HG02852 (cell line): Measurements from ENCODE around the gene IKZF4.
A peak's percentile ranks its signal among the peaks of the same experiment; 100 is the strongest.
"Not testable (repeated sequence)": the region's sequence is repeated elsewhere in the genome, so short reads cannot be mapped to it uniquely, and the experiment has no call there.

Experiments used
- ATAC-seq: cut with Tn5 transposase; IDR thresholded peaks from one replicate; pipeline ENCODE4 v1.9.1; 2021; ENCODE audit warnings: mild to moderate bottlenecking, moderate library complexity; ENCODE audit not compliant: unreplicated experiment

Gene IKZF4

GRCh38 chr12:55997535-55997859 is 23.3 kb upstream of the IKZF4 start:
- ATAC-seq = no peak

- ATAC-seq = not testable (repeated sequence)
These were observed 21.3 kb upstream of the IKZF4 start for GRCh38 chr12:55999522-55999921.

GRCh38 chr12:55999999-56000540 is 20.8 kb upstream of the IKZF4 start:
- not testable (repeated sequence) for ATAC-seq

- no peak for ATAC-seq
These were observed 19.2 kb upstream of the IKZF4 start for GRCh38 chr12:56001487-56002100.

- ATAC-seq = not testable (repeated sequence)
These were observed 17.5 kb upstream of the IKZF4 start for GRCh38 chr12:56003376-56003775.

GRCh38 chr12:56004211-56004610 is 16.6 kb upstream of the IKZF4 start:
- no peak for ATAC-seq

- peak; percentile 49 for ATAC-seq
These were observed 13.0 kb upstream of the IKZF4 start for GRCh38 chr12:56007564-56008559.

GRCh38 chr12:56010111-56010570 is 10.7 kb upstream of the IKZF4 start:
- ATAC-seq = no peak

GRCh38 chr12:56011509-56012090 is 9.2 kb upstream of the IKZF4 start:
- no peak for ATAC-seq

- no peak for ATAC-seq
These were observed 7.4 kb upstream of the IKZF4 start for GRCh38 chr12:56013482-56013881.

GRCh38 chr12:56014205-56014604 is 6.6 kb upstream of the IKZF4 start:
- ATAC-seq = no peak

- ATAC-seq = no peak
These were observed 3.7 kb upstream of the IKZF4 start for GRCh38 chr12:56017181-56017580.

- no peak for ATAC-seq
These were observed 2.5 kb upstream of the IKZF4 start for GRCh38 chr12:56018356-56018755.

- ATAC-seq = no peak
These were observed 1.1 kb downstream of the IKZF4 start for GRCh38 chr12:56021889-56022497.

- ATAC-seq = no peak
These were observed 7.8 kb downstream of the IKZF4 start for GRCh38 chr12:56028511-56029165.

GRCh38 chr12:56029166-56029519 is 8.3 kb downstream of the IKZF4 start:
- ATAC-seq = no peak

GRCh38 chr12:56029666-56030293 is 8.9 kb downstream of the IKZF4 start:
- ATAC-seq = no peak

- ATAC-seq = no peak
These were observed 11.1 kb downstream of the IKZF4 start for GRCh38 chr12:56031987-56032386.

- ATAC-seq = no peak
These were observed 13.9 kb downstream of the IKZF4 start for GRCh38 chr12:56034586-56035332.
